Panc1 (cell line): Measurements from ENCODE around the gene ADRB1. TPM values are rescaled to one million over a fixed set of nuclear protein-coding genes. Genes with fewer than 3 reads are reported as not detected.

Experiments
- ATAC-seq: fragments of 200-7000 bp; cut with Tn5 transposase; 2 replicates; pipeline ENCODE4 v1.9.1; 2020; ENCODE audit warnings: mild to moderate bottlenecking, moderate library complexity
- BruUV-seq: library from RNA; stranded (reverse); fragments of 400-500 nt; replicated peaks from 2 replicates; lab custom pipeline; 2021; lab: Mats Ljungman, UMichigan
- CTCF ChIA-PET: fragments of 300-600 bp; sonication (Branson Sonifier 250); formaldehyde crosslinking; loops from one replicate; lab custom pipeline; 2022; ENCODE audit warnings: antibody characterized with exemption; lab: Charles Lee
- POLR2A ChIA-PET: fragments of 300-600 bp; sonication (Branson Sonifier 250); formaldehyde crosslinking; loops from one replicate; lab custom pipeline; 2022; ENCODE audit warnings: antibody characterized with exemption; lab: Charles Lee
- DNase-seq: peaks from one replicate; pipeline ENCODE4 v3.0.0-alpha.2; 2010; ENCODE audit warnings: low read depth, low spot score
- H3K27ac ChIP-seq: 2 replicates; pipeline ENCODE4 v1.5.1; 2011; ENCODE audit warnings: mild to moderate bottlenecking, low read length, inconsistent platforms
- H3K27me3 ChIP-seq: fragments of 200-500 bp; sonication (Bioruptor generic); 2 replicates; pipeline ENCODE4 v1.6.0; 2014; ENCODE audit warnings: low read length, inconsistent platforms; ENCODE audit not compliant: control insufficient read depth, insufficient read depth
- H3K36me3 ChIP-seq: fragments of 200-500 bp; sonication (Bioruptor generic); 2 replicates; pipeline ENCODE4 v1.5.1; 2014; ENCODE audit warnings: inconsistent platforms, mild to moderate bottlenecking, low read length, moderate library complexity; ENCODE audit not compliant: control insufficient read depth, insufficient read depth
- H3K4me1 ChIP-seq: 2 replicates; pipeline ENCODE4 v1.5.1; 2011; ENCODE audit warnings: inconsistent platforms, mild to moderate bottlenecking, low read length, moderate library complexity; ENCODE audit not compliant: control insufficient read depth, insufficient read depth
- H3K4me3 ChIP-seq, 2 experiments: 2 replicates each; pipeline ENCODE4 v1.5.1; 2011 to 2012; ENCODE audit warnings: low read depth in 2 of 2, low read length in 2 of 2, mild to moderate bottlenecking in 2 of 2, inconsistent platforms in 1 of 2, moderate library complexity in 1 of 2
- H3K9me3 ChIP-seq: fragments of 200-500 bp; sonication (Bioruptor generic); 2 replicates; pipeline ENCODE4 v1.5.1; 2014; ENCODE audit warnings: low read depth, mild to moderate bottlenecking, inconsistent platforms, low read length, moderate library complexity; ENCODE audit not compliant: control insufficient read depth, insufficient read depth
- CTCF ChIP-seq: fragments of 450-650 bp; IDR thresholded peaks from 2 replicates; pipeline ENCODE4 v1.5.1; 2017; ENCODE audit warnings: mild to moderate bottlenecking
- POLR2AphosphoS5 ChIP-seq: IDR thresholded peaks from 2 replicates; pipeline ENCODE4 v1.6.1; 2012; ENCODE audit warnings: mild to moderate bottlenecking, low read depth, low read length, moderate library complexity
- REST ChIP-seq, 2 experiments: IDR thresholded peaks; 2 replicates each; pipeline ENCODE4 v1.6.1; 2011 to 2012; ENCODE audit warnings: low read depth in 2 of 2, control low read depth in 1 of 2, low read length in 1 of 2, mild to moderate bottlenecking in 1 of 2, moderate library complexity in 1 of 2; ENCODE audit not compliant: insufficient read depth in 1 of 2
- SIN3A ChIP-seq: IDR thresholded peaks from 2 replicates; pipeline ENCODE4 v1.6.1; 2012; ENCODE audit warnings: low read depth, mild to moderate bottlenecking, low read length, moderate library complexity, borderline replicate concordance; ENCODE audit not compliant: insufficient read depth
- TCF7L2 ChIP-seq: IDR thresholded peaks from 2 replicates; pipeline ENCODE4 v1.6.1; 2011; ENCODE audit warnings: mild to moderate bottlenecking, low read depth, low read length, inconsistent platforms
- in situ Hi-C: cut with HindIII; loops from 2 replicates; pipeline ENCODE4 v1.10.0; 2016; ENCODE audit warnings: low sequenced_read_pairs, low pct_unique_long_range_greater_than_20kb
- intact Hi-C: fragments of 100-400 bp; cut with micrococcal nuclease; formaldehyde crosslinking; loops from one replicate; pipeline ENCODE4 v1.10.0; 2022; ENCODE audit not compliant: unreplicated experiment
- total RNA-seq: library from RNA; stranded (reverse); gene quantifications from one replicate; pipeline ENCODE4 v1.2.1, GENCODE V29; 2021; ENCODE audit not compliant: unreplicated experiment

The ADRB1 gene
- total RNA-seq, 1 experiment from 2014 or later = 12.9 TPM

GRCh38 chr10:114038819-114039218 is 4.8 kb upstream of the ADRB1 start:
- Histone ChIP-seq H3K4me1 (peaks cover 26% of the 10 kb centered on the region), H3K27me3 (no peaks in the 10 kb centered on the region), H3K36me3 (no peaks in the 10 kb centered on the region), H3K27ac (peak overlapping the region; percentile 58), H3K9me3 (0 out of 2 replicates have a peak, but pooled peaks cover 2% of the 10 kb centered on the region), H3K4me3 (no peak overlapping the region)
- ChIA-PET CTCF (no interaction called here), POLR2A (no interaction called here)
- ATAC-seq (peak; percentile 26; the same call in 1 of the 2 replicates), DNase-seq (no peak)
- intact Hi-C loops (no loop called here), in situ Hi-C loops (no loop called here)
- BruUV-seq = no TSS peak
- 0 out of 2 replicates have a peak, but pooled peaks have one; percentile 20 for TF ChIP-seq TCF7L2
- TF ChIP-seq POLR2AphosphoS5 = no peak

GRCh38 chr10:114041166-114041565 is 2.5 kb upstream of the ADRB1 start:
- H3K36me3 ChIP-seq = no peaks in the 10 kb centered on the region
- ChIA-PET CTCF (no interaction called here), POLR2A (interaction anchor here (0.8 kb wide), 1 partner anchor 150 kb away, joined by 3 read pairs; no protein-coding TSS in a partner anchor)
- TF ChIP-seq CTCF (no peak), REST (IDR thresholded peaks at IDR 0.05; ENCODE audit: insufficient read depth in 1 of 2, low read depth in 2 of 2, low read length in 1 of 2) (no peak)
- 0 out of 2 replicates have a peak, but pooled peaks cover 2% of the 10 kb centered on the region for H3K9me3 ChIP-seq
- ATAC-seq (no peak), DNase-seq (no peak)
- in situ Hi-C loops = no loop called here
- no peaks in the 10 kb centered on the region for H3K27me3 ChIP-seq
- peaks cover 28% of the 10 kb centered on the region for H3K4me1 ChIP-seq
- intact Hi-C loops = loop anchor here (10.0 kb wide), 1 partner anchor 116 kb away; no protein-coding TSS in a partner anchor
- H3K27ac ChIP-seq = peak overlapping the region; percentile 36; the same call in 1 of the 2 replicates
- BruUV-seq = no TSS peak
- no peak overlapping the region for H3K4me3 ChIP-seq

- Histone ChIP-seq H3K4me3 (peak overlapping the region; percentile 71 to 89), H3K9me3 (no peaks in the 10 kb centered on the region), H3K36me3 (no peaks in the 10 kb centered on the region), H3K4me1 (peaks cover 45% of the 10 kb centered on the region), H3K27ac (peak overlapping the region; percentile 89), H3K27me3 (no peaks in the 10 kb centered on the region)
- intact Hi-C loops (loop anchor here (10.0 kb wide), 1 partner anchor 118 kb away; no protein-coding TSS in a partner anchor), in situ Hi-C loops (no loop called here)
- TF ChIP-seq SIN3A (no peak), TCF7L2 (no peak), REST (IDR thresholded peaks at IDR 0.05; ENCODE audit: insufficient read depth in 1 of 2, low read depth in 2 of 2, low read length in 1 of 2) (no peak), CTCF (no peak), POLR2AphosphoS5 (no peak)
- TSS peak; percentile 81 for BruUV-seq
- CTCF ChIA-PET = interaction anchor here (0.6 kb wide), 2 partner anchors 87 to 316 kb away, joined by 3 to 5 read pairs; no protein-coding TSS in a partner anchor
- POLR2A ChIA-PET = interaction anchor here (0.7 to 1.0 kb wide), 2 partner anchors 46 to 327 kb away, joined by 3 to 5 read pairs; no protein-coding TSS in a partner anchor
- no peak for DNase-seq
- ATAC-seq = peak; percentile 82
Measured at GRCh38 chr10:114042895-114043531, 653 bp upstream of the ADRB1 start.
